Subcutaneous adipose tissue (tissue), 4 donors: ENCODE results near the gene HLCS. TPM values are rescaled to one million over a fixed set of nuclear protein-coding genes. Genes with fewer than 3 reads are reported as not detected.

Experiments used
- total RNA-seq, 4 donors: library from RNA; depleted of rRNA; stranded (reverse); fragments of >200 nt; gene quantifications; one replicate each; pipeline ENCODE4 v1.1.0, GENCODE V29; 2016
- TF ChIP-seq, protein P1 (sequence below): fragments of 450-650 bp; IDR thresholded peaks from one replicate; pipeline ENCODE4 v1.5.1; 2016; ENCODE audit warnings: low read depth, mild to moderate bottlenecking, control low read depth, antibody characterized with exemption, moderate library complexity

The HLCS gene
- total RNA-seq, 4 donors from 2014 or later: 14.6 to 30.3 (median 23.7) TPM

DNA sequence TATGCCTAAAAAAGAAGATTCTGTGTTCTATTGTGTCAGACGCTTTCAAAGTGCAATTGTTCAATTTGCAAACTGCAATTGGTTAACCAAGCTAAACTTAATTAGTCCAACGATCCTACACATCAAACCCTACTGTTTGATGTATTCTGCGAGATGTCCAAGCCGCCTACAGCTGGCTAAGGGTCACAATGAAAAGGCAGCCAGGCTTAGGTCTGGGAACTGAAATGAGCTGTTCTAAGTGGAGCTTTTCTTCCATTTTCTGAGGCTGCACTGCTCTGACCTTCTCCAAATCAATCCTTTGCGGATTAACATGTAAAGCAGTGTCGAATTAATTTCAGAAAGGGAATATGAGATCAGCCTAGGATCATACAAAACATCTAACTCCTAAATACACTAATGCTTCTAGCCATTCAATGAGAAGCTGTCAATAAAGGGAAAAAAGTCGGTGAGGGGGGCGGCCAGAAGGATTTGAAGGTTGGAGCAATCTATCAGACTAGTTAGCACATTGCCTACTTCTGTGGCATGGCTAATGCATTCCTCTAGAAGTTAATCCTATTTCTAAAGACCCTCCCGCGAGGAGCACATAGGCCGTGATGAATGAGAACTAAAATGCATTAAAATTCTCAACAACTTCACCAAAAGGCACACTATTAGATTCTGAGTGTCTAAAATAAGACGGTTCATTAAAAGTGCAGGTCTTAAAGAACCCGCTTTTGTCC, 148.6 kb downstream of the HLCS start:
- TF ChIP-seq, protein P1, sequence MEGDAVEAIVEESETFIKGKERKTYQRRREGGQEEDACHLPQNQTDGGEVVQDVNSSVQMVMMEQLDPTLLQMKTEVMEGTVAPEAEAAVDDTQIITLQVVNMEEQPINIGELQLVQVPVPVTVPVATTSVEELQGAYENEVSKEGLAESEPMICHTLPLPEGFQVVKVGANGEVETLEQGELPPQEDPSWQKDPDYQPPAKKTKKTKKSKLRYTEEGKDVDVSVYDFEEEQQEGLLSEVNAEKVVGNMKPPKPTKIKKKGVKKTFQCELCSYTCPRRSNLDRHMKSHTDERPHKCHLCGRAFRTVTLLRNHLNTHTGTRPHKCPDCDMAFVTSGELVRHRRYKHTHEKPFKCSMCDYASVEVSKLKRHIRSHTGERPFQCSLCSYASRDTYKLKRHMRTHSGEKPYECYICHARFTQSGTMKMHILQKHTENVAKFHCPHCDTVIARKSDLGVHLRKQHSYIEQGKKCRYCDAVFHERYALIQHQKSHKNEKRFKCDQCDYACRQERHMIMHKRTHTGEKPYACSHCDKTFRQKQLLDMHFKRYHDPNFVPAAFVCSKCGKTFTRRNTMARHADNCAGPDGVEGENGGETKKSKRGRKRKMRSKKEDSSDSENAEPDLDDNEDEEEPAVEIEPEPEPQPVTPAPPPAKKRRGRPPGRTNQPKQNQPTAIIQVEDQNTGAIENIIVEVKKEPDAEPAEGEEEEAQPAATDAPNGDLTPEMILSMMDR: no peak

DNA sequence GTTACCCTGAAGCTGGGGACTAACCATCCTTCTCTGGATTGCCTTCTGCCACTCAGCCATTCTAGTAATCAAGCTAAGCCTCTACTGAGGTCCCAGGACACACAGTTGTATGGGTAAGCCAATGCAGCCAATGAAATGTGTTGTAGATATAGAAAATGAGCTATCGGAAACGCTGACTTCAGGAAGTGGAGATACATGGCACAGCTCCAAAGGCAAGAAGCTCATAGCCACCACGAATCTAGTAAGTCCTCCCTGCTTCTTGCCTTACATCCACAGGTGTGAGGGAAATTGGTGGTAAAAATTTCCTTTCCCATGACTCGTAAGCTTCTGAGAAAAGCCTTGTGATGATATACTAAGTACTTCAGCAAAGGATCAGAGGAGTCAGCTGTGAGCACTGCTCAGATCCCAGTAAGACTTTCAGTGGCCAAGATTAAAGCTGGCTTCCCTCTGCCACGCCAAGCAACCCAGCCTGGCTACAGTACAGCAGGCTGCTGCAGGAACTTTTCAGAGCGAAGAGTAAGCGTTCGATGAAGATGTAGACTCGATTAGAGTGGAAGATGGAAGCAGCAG, 149.8 kb downstream of the HLCS start:
- TF ChIP-seq, protein P1: no peak

DNA sequence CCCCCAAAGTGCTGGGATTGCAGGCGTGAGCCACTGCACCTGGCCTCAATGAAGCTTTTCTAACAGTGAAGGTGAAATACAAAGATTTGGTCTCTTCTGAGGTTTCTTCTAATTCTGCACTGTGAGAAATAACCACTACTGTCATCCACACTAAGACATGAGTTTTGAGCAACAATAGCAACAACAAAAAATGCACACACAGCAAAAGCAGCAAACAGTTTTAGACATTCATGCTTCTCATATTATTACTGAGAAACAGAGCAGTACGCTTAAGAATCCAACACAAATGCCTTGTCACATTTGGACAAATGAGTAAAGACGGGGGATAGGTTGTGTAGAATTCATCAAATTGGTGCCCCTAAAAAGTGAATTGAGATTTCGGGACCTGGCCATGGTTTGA, 151.2 kb downstream of the HLCS start:
- TF ChIP-seq, protein P1: no peak

DNA sequence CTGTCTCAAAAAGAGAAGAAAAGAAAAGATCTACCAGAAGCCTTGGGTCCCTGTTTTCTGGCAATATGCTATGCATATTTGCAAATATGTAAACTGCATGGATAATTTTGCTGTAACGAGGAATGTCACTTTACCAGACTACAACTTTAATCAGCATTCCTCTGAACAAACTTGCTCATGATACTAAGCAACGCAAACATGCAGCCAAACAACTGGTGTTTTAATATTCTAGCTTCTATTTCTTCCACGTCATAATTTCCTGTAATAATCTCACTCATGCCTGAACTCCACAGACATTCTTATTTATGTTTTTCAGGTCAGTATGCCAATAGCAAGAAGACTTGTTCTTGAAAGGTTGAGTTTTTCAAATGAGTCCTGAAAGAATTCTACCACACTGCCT, 153.4 kb downstream of the HLCS start:
- TF ChIP-seq, protein P1: no peak

DNA sequence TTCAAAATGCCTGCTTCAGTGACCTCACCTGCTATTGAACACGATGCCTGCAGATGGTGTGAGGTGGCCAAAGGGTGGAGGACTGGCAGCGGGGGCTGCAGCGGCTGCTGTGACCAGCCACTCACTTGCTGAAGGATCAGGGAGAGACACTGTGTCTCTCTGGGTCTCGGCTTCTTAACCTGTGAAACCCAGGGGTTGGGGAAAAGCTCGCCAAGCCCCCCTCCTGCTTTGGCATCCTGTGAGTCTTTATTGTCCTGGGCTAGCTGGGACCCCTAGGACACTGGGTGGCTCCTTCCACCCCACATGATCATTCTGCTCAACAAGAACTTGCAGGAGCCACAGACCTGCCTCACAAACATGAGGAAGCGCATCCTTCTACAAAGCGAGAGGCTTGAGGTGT, 154.7 kb downstream of the HLCS start:
- TF ChIP-seq, protein P1: no peak

DNA sequence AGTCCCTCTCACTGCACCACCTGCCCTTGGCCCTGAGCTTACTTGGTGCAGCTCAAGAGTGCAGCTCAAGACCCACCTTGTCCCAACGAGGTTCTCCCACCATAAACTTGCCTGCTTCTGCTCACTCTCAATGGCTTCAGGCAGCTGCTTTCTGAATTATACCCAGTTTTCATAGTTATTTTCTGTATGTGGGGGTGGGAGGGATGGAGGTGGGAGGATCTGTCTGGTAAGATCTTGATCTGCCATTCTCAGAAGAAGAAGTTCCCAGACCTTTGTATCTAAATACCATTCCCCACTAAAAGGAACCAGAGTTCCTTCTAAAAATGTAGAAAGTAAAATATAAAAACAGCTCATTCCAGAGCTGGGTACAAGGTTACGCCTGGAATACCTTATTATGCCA, 156.0 kb downstream of the HLCS start:
- TF ChIP-seq, protein P1: no peak

DNA sequence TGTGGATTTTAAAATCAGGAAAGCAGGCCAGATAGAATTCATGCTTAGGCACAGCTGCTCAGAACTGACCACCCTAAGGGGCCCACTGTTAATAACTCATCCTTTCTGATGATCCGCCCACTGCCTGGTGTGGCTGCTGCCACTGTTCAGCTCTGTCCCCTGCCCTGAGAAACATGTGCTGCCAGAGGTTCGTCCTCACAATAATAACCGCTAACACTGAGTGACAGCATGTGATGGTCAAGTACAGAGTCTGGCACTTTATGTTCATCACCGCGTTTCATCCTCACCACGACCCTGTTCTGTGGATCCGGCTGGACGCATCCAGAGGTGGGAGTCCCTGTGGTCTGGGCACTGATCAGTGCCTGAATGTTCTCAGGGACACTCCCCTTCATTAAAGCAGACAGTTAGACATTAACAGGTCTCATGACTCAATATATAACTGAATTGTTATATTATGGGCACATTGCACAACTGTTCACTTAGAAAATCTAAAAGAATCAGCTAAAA, 159.0 kb downstream of the HLCS start:
- TF ChIP-seq, protein P1: no peak
